ACC112 (cell line): ENCODE data around the gene RAB8A.
"Not testable (repeated sequence)": the region's sequence is repeated elsewhere in the genome, so short reads cannot be mapped to it uniquely, and the experiment has no call there.

ENCODE experiments used
- H2AFZ ChIP-seq: fragments of 200-600 bp; sonication (generic); one replicate; pipeline ENCODE4 v1.6.0; 2017; ENCODE audit warnings: antibody characterized with exemption, low read length; ENCODE audit not compliant: unreplicated experiment
- H3K27ac ChIP-seq: fragments of 200-600 bp; sonication (generic); 2 replicates; pipeline ENCODE4 v1.5.1; 2014; ENCODE audit warnings: low read depth, mild to moderate bottlenecking, antibody characterized with exemption, low read length, moderate library complexity
- H3K27me3 ChIP-seq: fragments of 200-600 bp; sonication (generic); 2 replicates; pipeline ENCODE4 v1.6.1; 2014; ENCODE audit warnings: mild to moderate bottlenecking, antibody characterized with exemption, low read length, moderate library complexity, mixed read lengths; ENCODE audit not compliant: insufficient read depth
- H3K36me3 ChIP-seq: fragments of 200-600 bp; sonication (generic); 2 replicates; pipeline ENCODE4 v1.6.1; 2016; ENCODE audit warnings: mild to moderate bottlenecking, antibody characterized with exemption, low read length, moderate library complexity, mixed read lengths; ENCODE audit not compliant: insufficient read depth
- H3K4me1 ChIP-seq: fragments of 200-600 bp; sonication (generic); one replicate; pipeline ENCODE4 v1.6.1; 2016; ENCODE audit warnings: low read length, mixed read lengths; ENCODE audit not compliant: insufficient read depth, unreplicated experiment, control insufficient read depth
- H3K4me3 ChIP-seq: fragments of 200-600 bp; sonication (generic); 2 replicates; pipeline ENCODE4 v1.5.1; 2014; ENCODE audit warnings: mild to moderate bottlenecking, low read depth, low read length
- H3K79me2 ChIP-seq: fragments of 200-600 bp; sonication (generic); one replicate; pipeline ENCODE4 v1.6.0; 2016; ENCODE audit warnings: low read length; ENCODE audit not compliant: control insufficient read depth, unreplicated experiment, insufficient read depth

Gene RAB8A

GRCh38 chr19:16113727-16114126, 2.0 kb downstream of the RAB8A start:
- Histone ChIP-seq H3K27ac (no peak overlapping the region), H3K4me3 (no peak overlapping the region), H3K4me1 (peaks cover 5% of the 10 kb centered on the region), H3K36me3 (no peaks in the 10 kb centered on the region), H2AFZ (no peak overlapping the region), H3K27me3 (no peaks in the 10 kb centered on the region), H3K79me2 (peaks cover 37% of the 10 kb centered on the region)

DNA sequence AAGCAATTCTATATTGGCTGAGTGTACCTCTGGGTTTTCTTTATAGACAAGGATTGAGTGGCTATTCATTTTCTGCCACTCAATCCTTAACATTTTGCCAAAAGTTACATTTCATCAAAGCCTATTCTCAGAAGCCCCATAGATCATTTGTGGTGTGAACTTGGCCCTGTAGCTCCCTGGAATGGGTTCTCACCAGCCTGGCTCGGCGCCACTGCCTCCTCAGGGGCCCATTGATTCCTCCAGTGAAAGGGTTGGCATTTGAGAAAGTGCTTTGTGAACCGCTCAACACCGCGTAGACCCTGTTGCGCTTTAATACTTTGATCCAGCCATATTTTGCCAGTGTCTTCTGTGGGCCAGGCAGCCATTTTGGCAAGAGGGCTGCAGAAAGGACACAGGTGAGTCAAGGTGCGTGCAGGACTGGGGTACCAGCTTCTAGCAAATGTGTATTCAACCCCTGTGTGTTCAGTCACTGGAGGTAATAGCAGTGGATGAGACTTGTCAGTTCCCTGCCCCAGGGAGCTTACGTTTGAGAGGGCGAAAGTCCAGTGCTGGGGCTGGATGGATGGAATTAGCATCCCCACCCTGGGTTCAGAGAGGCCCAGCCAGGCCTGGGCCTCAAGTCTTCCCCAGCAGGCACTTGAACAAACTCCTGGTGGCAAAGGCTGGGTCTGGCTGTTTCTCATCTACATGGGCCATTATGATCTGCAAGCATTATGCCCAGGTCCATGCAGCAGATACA, 3.8 kb downstream of the RAB8A start:
- Histone ChIP-seq H3K27me3 (no peaks in the 10 kb centered on the region), H3K4me1 (peaks cover 5% of the 10 kb centered on the region), H3K79me2 (peaks cover 37% of the 10 kb centered on the region), H2AFZ (no peak overlapping the region), H3K36me3 (no peaks in the 10 kb centered on the region), H3K4me3 (no peak overlapping the region), H3K27ac (no peak overlapping the region)

DNA sequence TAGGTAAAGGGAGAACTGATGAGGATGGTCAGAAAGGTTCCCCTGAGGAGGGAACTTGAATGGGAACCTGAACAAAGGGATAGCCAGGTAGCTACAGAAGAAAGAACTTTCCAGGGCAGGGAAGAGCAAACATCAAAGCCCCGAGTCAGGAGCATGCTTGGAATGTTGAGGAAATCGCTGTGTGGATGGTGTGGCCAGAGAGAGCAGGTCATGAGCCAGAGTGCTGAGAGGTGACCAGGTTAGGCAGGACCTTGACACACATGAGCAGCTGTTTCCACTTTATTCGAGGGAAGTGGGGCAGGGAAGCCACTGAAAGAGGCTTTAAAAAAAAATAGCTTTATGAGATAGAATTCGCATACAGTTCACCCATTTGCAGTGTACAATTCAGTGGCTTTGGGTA, 4.4 kb downstream of the RAB8A start:
- H3K79me2 ChIP-seq: peaks cover 37% of the 10 kb centered on the region
- H3K4me3 ChIP-seq: no peak overlapping the region
- no peak overlapping the region for H2AFZ ChIP-seq
- no peak overlapping the region for H3K27ac ChIP-seq
- H3K36me3 ChIP-seq: no peaks in the 10 kb centered on the region
- peaks cover 5% of the 10 kb centered on the region for H3K4me1 ChIP-seq
- no peaks in the 10 kb centered on the region for H3K27me3 ChIP-seq

DNA sequence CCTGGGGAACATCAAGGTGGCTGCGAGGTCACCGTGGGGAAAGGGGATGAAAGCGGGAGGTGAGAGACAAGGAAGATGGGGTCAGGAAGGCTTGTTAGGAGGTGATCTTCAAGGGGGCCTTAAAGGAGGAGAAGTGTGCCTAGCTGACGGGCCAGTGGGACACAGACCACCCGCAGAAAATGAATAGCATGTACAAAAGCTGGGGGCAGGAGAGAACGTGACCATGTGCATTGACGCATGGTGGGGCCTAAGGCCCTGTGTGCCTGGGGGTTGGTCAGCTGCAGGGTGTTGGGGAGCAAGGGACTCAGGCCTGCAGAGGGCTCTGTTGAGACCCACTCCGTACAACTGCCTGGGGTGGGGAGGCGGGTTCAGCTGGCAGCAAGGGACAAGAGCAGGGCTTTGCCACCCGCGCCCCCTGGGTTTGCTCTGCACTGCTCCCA, 5.9 kb downstream of the RAB8A start:
- Histone ChIP-seq H3K36me3 (no peaks in the 10 kb centered on the region), H3K4me3 (no peak overlapping the region), H3K4me1 (peaks cover 4% of the 10 kb centered on the region), H3K79me2 (peaks cover 28% of the 10 kb centered on the region), H3K27me3 (no peaks in the 10 kb centered on the region), H3K27ac (no peak overlapping the region), H2AFZ (no peak overlapping the region)

- no peaks in the 10 kb centered on the region for H3K36me3 ChIP-seq
- peaks cover 21% of the 10 kb centered on the region for H3K79me2 ChIP-seq
Measured at GRCh38 chr19:16118489-16119033, 6.9 kb downstream of the RAB8A start.

GRCh38 chr19:16119075-16119857, 7.6 kb downstream of the RAB8A start:
- not testable (repeated sequence) for H3K4me3 ChIP-seq, H3K27me3 ChIP-seq, H2AFZ ChIP-seq, H3K36me3 ChIP-seq, H3K4me1 ChIP-seq, H3K27ac ChIP-seq
- peaks cover 16% of the 10 kb centered on the region for H3K79me2 ChIP-seq

More at GRCh38 chr19:16118489-16119033, 6.9 kb downstream of the RAB8A start:
- Histone ChIP-seq H3K27ac (no peak overlapping the region), H3K4me1 (no peaks in the 10 kb centered on the region), H3K4me3 (no peak overlapping the region), H2AFZ (no peak overlapping the region), H3K27me3 (no peaks in the 10 kb centered on the region)

DNA sequence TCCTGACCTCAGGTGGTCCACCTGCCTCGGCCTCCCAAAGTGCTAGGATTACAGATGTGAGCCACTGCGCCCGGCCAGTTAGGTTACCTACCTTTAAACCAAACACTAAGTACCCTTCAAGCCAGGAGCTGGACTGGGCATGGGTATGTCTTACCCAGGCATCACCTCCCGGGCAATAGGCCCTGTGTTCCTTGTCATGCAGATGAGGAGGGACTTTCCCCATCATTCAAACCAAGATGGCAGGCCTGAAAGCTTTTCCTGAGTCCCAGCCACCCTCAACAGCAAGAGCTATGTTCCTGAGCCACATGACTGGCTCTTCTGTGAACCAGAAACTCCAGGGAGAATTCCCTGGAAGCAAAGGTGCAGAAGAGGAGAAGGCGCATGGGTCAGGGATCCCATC, 9.5 kb downstream of the RAB8A start:
- no peaks in the 10 kb centered on the region for H3K4me1 ChIP-seq
- no peak overlapping the region for H3K27ac ChIP-seq
- no peaks in the 10 kb centered on the region for H3K79me2 ChIP-seq
- no peaks in the 10 kb centered on the region for H3K36me3 ChIP-seq
- no peak overlapping the region for H2AFZ ChIP-seq
- H3K27me3 ChIP-seq: no peaks in the 10 kb centered on the region
- no peak overlapping the region for H3K4me3 ChIP-seq

DNA sequence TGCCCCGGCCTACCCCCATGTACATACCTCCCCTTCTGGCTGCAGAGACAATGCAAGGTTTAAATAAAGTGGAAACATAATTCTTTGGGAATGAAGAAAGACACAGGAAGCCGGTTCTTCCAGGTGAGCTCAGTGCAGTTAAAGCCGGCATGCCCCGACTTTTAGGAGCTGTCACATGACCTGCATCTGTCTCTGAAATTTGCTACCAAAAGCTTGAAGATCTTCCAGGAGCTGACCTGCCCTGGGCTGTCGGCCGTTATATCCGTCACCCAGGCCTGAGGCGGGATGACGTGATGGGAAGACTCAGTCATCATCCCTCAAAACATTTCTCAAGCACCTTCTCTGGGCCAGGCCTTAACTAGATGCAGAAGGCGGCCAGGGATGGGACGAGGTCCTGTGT, 10.3 kb downstream of the RAB8A start:
- H3K27ac ChIP-seq: no peak overlapping the region
- no peak overlapping the region for H2AFZ ChIP-seq
- no peaks in the 10 kb centered on the region for H3K79me2 ChIP-seq
- no peaks in the 10 kb centered on the region for H3K27me3 ChIP-seq
- H3K4me1 ChIP-seq: no peaks in the 10 kb centered on the region
- H3K36me3 ChIP-seq: no peaks in the 10 kb centered on the region
- no peak overlapping the region for H3K4me3 ChIP-seq

DNA sequence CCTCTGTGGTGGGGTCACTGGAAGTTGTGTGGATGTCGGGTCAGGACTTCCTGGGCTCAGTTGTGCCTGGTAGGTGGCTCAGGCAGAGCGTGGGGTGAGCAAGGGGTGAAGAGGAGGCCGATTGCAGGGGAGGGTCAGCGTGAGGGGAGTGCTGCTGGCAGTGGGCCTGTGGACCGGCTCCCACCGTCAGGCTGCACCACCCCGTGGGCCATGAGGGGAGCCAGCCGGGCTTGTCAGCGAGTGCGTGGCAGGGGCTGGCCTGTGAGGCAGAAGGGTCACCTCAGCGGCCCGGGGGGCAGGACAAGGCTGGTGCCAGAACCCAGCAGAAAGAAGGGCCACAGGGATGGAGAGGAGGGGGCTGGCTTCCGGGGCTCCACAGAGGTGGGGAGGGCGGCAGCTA, 13.3 kb downstream of the RAB8A start:
- Histone ChIP-seq H3K36me3 (peaks cover 3% of the 10 kb centered on the region; the same call in 1 of the 2 replicates), H3K79me2 (no peaks in the 10 kb centered on the region)

DNA sequence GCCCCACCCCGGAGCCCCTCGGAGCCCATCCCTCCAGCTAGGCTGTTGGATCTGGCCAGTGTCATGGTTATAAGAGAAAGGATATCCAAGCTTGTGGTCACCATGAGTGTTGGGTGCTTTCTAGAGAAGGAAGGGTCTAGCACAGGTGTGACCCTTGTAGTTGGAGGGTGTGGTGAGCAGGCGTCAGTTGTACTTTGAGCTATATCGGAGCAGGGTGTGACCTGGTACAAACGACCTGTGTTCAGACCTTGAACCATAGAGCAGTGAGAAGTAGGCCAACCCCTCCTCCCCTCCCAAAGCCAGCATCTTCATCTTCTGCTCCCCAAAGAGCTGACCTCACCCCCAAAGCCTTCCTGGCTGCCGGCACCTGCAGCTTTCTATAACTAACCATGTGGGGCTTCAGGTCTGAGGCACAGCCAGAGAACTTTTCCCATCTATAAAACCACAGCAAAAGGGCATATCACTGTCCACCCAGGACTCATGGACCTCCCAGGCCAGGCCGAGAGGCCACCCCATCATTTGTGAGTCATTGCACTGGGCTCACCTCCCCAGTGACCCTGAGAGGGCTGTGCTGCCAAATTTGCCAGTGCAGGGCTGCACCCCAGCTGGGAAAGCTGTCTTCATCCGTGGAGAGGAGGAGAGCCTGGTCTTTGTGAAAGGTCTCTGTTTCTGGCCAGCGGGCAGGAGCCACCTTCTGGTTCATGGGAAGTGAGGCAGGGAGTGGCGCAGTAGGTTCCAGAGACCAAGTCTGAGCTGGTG, 14.2 kb downstream of the RAB8A start:
- H3K36me3 ChIP-seq: peaks cover 7% of the 10 kb centered on the region; the same call in 1 of the 2 replicates
- no peaks in the 10 kb centered on the region for H3K79me2 ChIP-seq
- no peaks in the 10 kb centered on the region for H3K4me1 ChIP-seq
- H3K4me3 ChIP-seq: no peak overlapping the region
- no peak overlapping the region for H2AFZ ChIP-seq
- no peak overlapping the region for H3K27ac ChIP-seq
- no peaks in the 10 kb centered on the region for H3K27me3 ChIP-seq

More for the DNA sequence above, 13.3 kb downstream of the RAB8A start:
- Histone ChIP-seq H2AFZ (no peak overlapping the region), H3K27ac (no peak overlapping the region), H3K27me3 (no peaks in the 10 kb centered on the region), H3K4me3 (no peak overlapping the region), H3K4me1 (no peaks in the 10 kb centered on the region)
